CD14-positive monocyte (primary cell): ENCODE measurements around the gene FHIT. TPM values are rescaled to one million over a fixed set of nuclear protein-coding genes. Genes with fewer than 3 reads are reported as not detected.

ENCODE experiments used
- DNase-seq, 3 donors: peaks; one replicate each; pipeline ENCODE4 v3.0.0-alpha.2; 2011 to 2022
- H2AFZ ChIP-seq: 2 replicates; pipeline ENCODE4 v1.6.0; 2012; ENCODE audit warnings: mild to moderate bottlenecking, low read depth, low read length, inconsistent platforms; ENCODE audit not compliant: insufficient read depth, poor library complexity, severe bottlenecking
- H3K27ac ChIP-seq, 2 donors: 1 replicate in 1 of 2; 2 replicates in 1 of 2; pipeline ENCODE4 v1.5.1; 2012 to 2013; ENCODE audit warnings: low read length in 2 of 2, control low read depth in 1 of 2, inconsistent platforms in 1 of 2, low read depth in 1 of 2, mild to moderate bottlenecking in 1 of 2
- H3K27me3 ChIP-seq, 2 donors: one replicate each; pipeline versions ENCODE4 v1.6.0 to v1.6.1; 2011 to 2013; ENCODE audit warnings: low read length in 2 of 2; ENCODE audit not compliant: control insufficient read depth in 2 of 2, insufficient read depth in 2 of 2
- H3K36me3 ChIP-seq, 2 donors: replicated peaks in 1 of 2; 1 replicate in 1 of 2; 2 replicates in 1 of 2; pipeline versions ENCODE4 v1.5.1 to v1.6.1; 2012 to 2013; ENCODE audit warnings: low read length in 2 of 2, control low read depth in 1 of 2, inconsistent platforms in 1 of 2, mild to moderate bottlenecking in 1 of 2; ENCODE audit not compliant: insufficient read depth in 2 of 2, control insufficient read depth in 1 of 2
- H3K4me1 ChIP-seq, 2 donors: 1 replicate in 1 of 2; 2 replicates in 1 of 2; pipeline versions ENCODE4 v1.5.1 to v1.6.1; 2012 to 2013; ENCODE audit warnings: low read length in 2 of 2, control low read depth in 1 of 2, inconsistent platforms in 1 of 2, mild to moderate bottlenecking in 1 of 2, moderate library complexity in 1 of 2; ENCODE audit not compliant: insufficient read depth in 2 of 2, control insufficient read depth in 1 of 2
- H3K4me2 ChIP-seq: replicated peaks from 2 replicates; pipeline ENCODE3; 2012; ENCODE audit warnings: low read length, moderate library complexity, mild to moderate bottlenecking; ENCODE audit not compliant: poor library complexity, severe bottlenecking; ENCODE audit errors: extremely low read depth
- H3K4me3 ChIP-seq, 3 experiments: fragments of 200-600 bp in 1 of 3; sonication (generic) in 1 of 3; replicated peaks in 1 of 3; 1 replicate in 2 of 3; 2 replicates in 1 of 3; pipeline ENCODE4 v1.5.1; 2011 to 2013; ENCODE audit warnings: low read length in 3 of 3, mild to moderate bottlenecking in 3 of 3, control low read depth in 2 of 3, low read depth in 2 of 3, inconsistent platforms in 1 of 3, moderate library complexity in 1 of 3
- H3K79me2 ChIP-seq: 2 replicates; pipeline ENCODE4 v1.6.0; 2012; ENCODE audit warnings: mild to moderate bottlenecking, control low read depth, inconsistent platforms, low read length, moderate library complexity; ENCODE audit not compliant: insufficient read depth
- H3K9ac ChIP-seq: 2 replicates; pipeline ENCODE4 v1.6.0; 2017; ENCODE audit warnings: low read length, mild to moderate bottlenecking; ENCODE audit not compliant: insufficient read depth, poor library complexity, severe bottlenecking
- H3K9me3 ChIP-seq, 2 donors: replicated peaks in 1 of 2; 1 replicate in 1 of 2; 2 replicates in 1 of 2; pipeline versions ENCODE4 v1.5.1 to v1.6.1; 2012 to 2013; ENCODE audit warnings: low read length in 2 of 2, control low read depth in 1 of 2; ENCODE audit not compliant: control insufficient read depth in 1 of 2, insufficient read depth in 1 of 2
- H4K20me1 ChIP-seq: 2 replicates; pipeline ENCODE4 v1.6.0; 2012; ENCODE audit warnings: mild to moderate bottlenecking, low read length, control low read depth, moderate library complexity; ENCODE audit not compliant: insufficient read depth
- H3K27ac Mint-ChIP-seq, 7 donors: one replicate each; pipeline ENCODE4 v1.8.0; 2020; ENCODE audit warnings: mild to moderate bottlenecking in 7 of 7, mixed read lengths in 7 of 7, moderate library complexity in 6 of 7, inconsistent platforms in 2 of 7
- H3K27me3 Mint-ChIP-seq, 3 donors: one replicate each; pipeline ENCODE4 v1.8.0; 2021 to 2022; ENCODE audit warnings: low read depth in 3 of 3, mild to moderate bottlenecking in 3 of 3, mixed read lengths in 3 of 3, moderate library complexity in 3 of 3, inconsistent platforms in 1 of 3
- H3K36me3 Mint-ChIP-seq, 2 donors: one replicate each; pipeline ENCODE4 v1.8.0; 2020; ENCODE audit warnings: mixed read lengths in 2 of 2, inconsistent platforms in 1 of 2, mild to moderate bottlenecking in 1 of 2
- H3K4me1 Mint-ChIP-seq: one replicate; pipeline ENCODE4 v1.8.0; 2020; ENCODE audit warnings: mild to moderate bottlenecking, mixed read lengths
- H3K4me3 Mint-ChIP-seq, 2 donors: one replicate each; pipeline ENCODE4 v1.8.0; 2020; ENCODE audit warnings: mild to moderate bottlenecking in 2 of 2, mixed read lengths in 2 of 2, moderate library complexity in 1 of 2
- H3K9me3 Mint-ChIP-seq, 7 donors: one replicate each; pipeline ENCODE4 v1.8.0; 2020 to 2022; ENCODE audit warnings: mixed read lengths in 7 of 7, mild to moderate bottlenecking in 6 of 7, moderate library complexity in 6 of 7, inconsistent platforms in 2 of 7
- WGBS: methylation state at CpG from one replicate; pipeline ENCODE4 v1.1.5; 2013; ENCODE audit warnings: missing lambda C conversion rate; ENCODE audit not compliant: insufficient coverage; 5-methylcytosine and 5-hydroxymethylcytosine counted together
- intact Hi-C, 2 donors: fragments of 100-400 bp; cut with micrococcal nuclease; formaldehyde crosslinking; loops; one replicate each; pipeline versions ENCODE4 v1.15.0 to v1.15.1; 2023
- polyA plus RNA-seq, 3 donors: library from polyadenylated mRNA; depleted of rRNA in 1 of 3; unstranded in 2 of 3; stranded (reverse) in 1 of 3; fragments of 300-500 nt in 2 of 3; fragments of >200 nt in 1 of 3; fragmentation: Illumina TruSeq in 2 of 3; gene quantifications; 1 replicate in 2 of 3; 2 replicates in 1 of 3; pipeline ENCODE4 v1.2.3, GENCODE V29; 2012 to 2021
- TF ChIP-seq, protein P1 (sequence below): fragments of 200-600 bp; IDR thresholded peaks from one replicate; pipeline ENCODE4 v1.8.0; 2022; ENCODE audit warnings: antibody characterized with exemption, mild to moderate bottlenecking

The FHIT gene
- polyA plus RNA-seq, 3 donors: 1.7 to 3.4 (median 3.2) TPM

GRCh38 chr3:60435941-60436650 is 815.2 kb downstream of the FHIT start:
- H3K4me1 ChIP-seq: no peaks in the 10 kb centered on the region
- H3K4me1 Mint-ChIP-seq: no peaks in the 10 kb centered on the region
- intact Hi-C loops: no loop called here
- whole genome bisulfite sequencing: 100% methylated on average over 2 of the region's 4 CpGs
- H2AFZ ChIP-seq: no peak overlapping the region
- no peaks in the 10 kb centered on the region for H3K36me3 Mint-ChIP-seq
- H3K4me2 ChIP-seq: no peak overlapping the region
- peaks cover 0 to 2% (median 0%) of the 10 kb centered on the region in 3 donors for H3K27me3 Mint-ChIP-seq
- peaks cover 0 to 4% (median 0%) of the 10 kb centered on the region in 7 donors for H3K9me3 Mint-ChIP-seq
- no peaks in the 10 kb centered on the region for H3K27me3 ChIP-seq
- H3K9ac ChIP-seq: no peak overlapping the region
- H3K27ac ChIP-seq: no peak overlapping the region
- DNase-seq: no peak
- H3K4me3 ChIP-seq: no peak overlapping the region
- no peak overlapping the region for H3K27ac Mint-ChIP-seq
- no peaks in the 10 kb centered on the region for H3K79me2 ChIP-seq
- TF ChIP-seq, protein P1, sequence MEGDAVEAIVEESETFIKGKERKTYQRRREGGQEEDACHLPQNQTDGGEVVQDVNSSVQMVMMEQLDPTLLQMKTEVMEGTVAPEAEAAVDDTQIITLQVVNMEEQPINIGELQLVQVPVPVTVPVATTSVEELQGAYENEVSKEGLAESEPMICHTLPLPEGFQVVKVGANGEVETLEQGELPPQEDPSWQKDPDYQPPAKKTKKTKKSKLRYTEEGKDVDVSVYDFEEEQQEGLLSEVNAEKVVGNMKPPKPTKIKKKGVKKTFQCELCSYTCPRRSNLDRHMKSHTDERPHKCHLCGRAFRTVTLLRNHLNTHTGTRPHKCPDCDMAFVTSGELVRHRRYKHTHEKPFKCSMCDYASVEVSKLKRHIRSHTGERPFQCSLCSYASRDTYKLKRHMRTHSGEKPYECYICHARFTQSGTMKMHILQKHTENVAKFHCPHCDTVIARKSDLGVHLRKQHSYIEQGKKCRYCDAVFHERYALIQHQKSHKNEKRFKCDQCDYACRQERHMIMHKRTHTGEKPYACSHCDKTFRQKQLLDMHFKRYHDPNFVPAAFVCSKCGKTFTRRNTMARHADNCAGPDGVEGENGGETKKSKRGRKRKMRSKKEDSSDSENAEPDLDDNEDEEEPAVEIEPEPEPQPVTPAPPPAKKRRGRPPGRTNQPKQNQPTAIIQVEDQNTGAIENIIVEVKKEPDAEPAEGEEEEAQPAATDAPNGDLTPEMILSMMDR: no peak
- H4K20me1 ChIP-seq: no peaks in the 10 kb centered on the region
- no peak overlapping the region for H3K4me3 Mint-ChIP-seq
- no peaks in the 10 kb centered on the region for H3K36me3 ChIP-seq
- no peaks in the 10 kb centered on the region for H3K9me3 ChIP-seq

DNA sequence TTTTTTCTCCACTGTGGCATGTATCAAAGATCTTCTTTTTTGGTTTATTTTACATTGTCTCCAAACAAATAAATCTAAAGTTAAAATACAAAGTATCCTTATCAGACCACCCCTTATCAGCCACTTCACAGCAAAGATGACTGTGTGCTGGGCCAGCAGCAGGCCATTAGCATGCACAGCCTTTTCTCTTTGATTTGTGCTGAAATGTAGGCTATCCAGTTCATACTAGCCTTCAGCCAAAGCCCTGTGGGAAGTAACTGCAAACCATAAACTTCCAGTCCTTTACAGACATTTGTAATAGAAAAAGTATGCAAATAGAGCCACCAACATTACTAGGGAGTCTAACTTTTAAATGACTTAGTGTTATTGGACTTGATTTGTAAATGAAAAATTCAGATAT is 816.3 kb downstream of the FHIT start:
- DNase-seq: no peak
- H3K4me1 Mint-ChIP-seq: no peaks in the 10 kb centered on the region
- no peaks in the 10 kb centered on the region for H3K36me3 Mint-ChIP-seq
- Histone ChIP-seq H3K27ac (no peak overlapping the region), H3K4me1 (no peaks in the 10 kb centered on the region), H2AFZ (no peak overlapping the region), H3K27me3 (no peaks in the 10 kb centered on the region), H3K4me2 (no peak overlapping the region), H3K9ac (no peak overlapping the region), H3K79me2 (no peaks in the 10 kb centered on the region), H3K36me3 (no peaks in the 10 kb centered on the region), H4K20me1 (no peaks in the 10 kb centered on the region), H3K4me3 (no peak overlapping the region), H3K9me3 (no peaks in the 10 kb centered on the region)
- peaks cover 0 to 2% (median 0%) of the 10 kb centered on the region in 3 donors for H3K27me3 Mint-ChIP-seq
- intact Hi-C loops: no loop called here
- peaks cover 0 to 4% (median 0%) of the 10 kb centered on the region in 7 donors for H3K9me3 Mint-ChIP-seq
- no peak overlapping the region for H3K27ac Mint-ChIP-seq
- no peak overlapping the region for H3K4me3 Mint-ChIP-seq
- TF ChIP-seq, protein P1: no peak
